CD14-positive monocyte (primary cell): ENCODE measurements around the gene FBN2. TPM values are rescaled to one million over a fixed set of nuclear protein-coding genes. Genes with fewer than 3 reads are reported as not detected.

Experiments
- DNase-seq, 3 donors: peaks; one replicate each; pipeline ENCODE4 v3.0.0-alpha.2; 2011 to 2022
- H2AFZ ChIP-seq: 2 replicates; pipeline ENCODE4 v1.6.0; 2012; ENCODE audit warnings: mild to moderate bottlenecking, low read depth, low read length, inconsistent platforms; ENCODE audit not compliant: insufficient read depth, poor library complexity, severe bottlenecking
- H3K27ac ChIP-seq, 2 donors: 1 replicate in 1 of 2; 2 replicates in 1 of 2; pipeline ENCODE4 v1.5.1; 2012 to 2013; ENCODE audit warnings: low read length in 2 of 2, control low read depth in 1 of 2, inconsistent platforms in 1 of 2, low read depth in 1 of 2, mild to moderate bottlenecking in 1 of 2
- H3K27me3 ChIP-seq, 2 donors: one replicate each; pipeline versions ENCODE4 v1.6.0 to v1.6.1; 2011 to 2013; ENCODE audit warnings: low read length in 2 of 2; ENCODE audit not compliant: control insufficient read depth in 2 of 2, insufficient read depth in 2 of 2
- H3K36me3 ChIP-seq, 2 donors: replicated peaks in 1 of 2; 1 replicate in 1 of 2; 2 replicates in 1 of 2; pipeline versions ENCODE4 v1.5.1 to v1.6.1; 2012 to 2013; ENCODE audit warnings: low read length in 2 of 2, control low read depth in 1 of 2, inconsistent platforms in 1 of 2, mild to moderate bottlenecking in 1 of 2; ENCODE audit not compliant: insufficient read depth in 2 of 2, control insufficient read depth in 1 of 2
- H3K4me1 ChIP-seq, 2 donors: 1 replicate in 1 of 2; 2 replicates in 1 of 2; pipeline versions ENCODE4 v1.5.1 to v1.6.1; 2012 to 2013; ENCODE audit warnings: low read length in 2 of 2, control low read depth in 1 of 2, inconsistent platforms in 1 of 2, mild to moderate bottlenecking in 1 of 2, moderate library complexity in 1 of 2; ENCODE audit not compliant: insufficient read depth in 2 of 2, control insufficient read depth in 1 of 2
- H3K4me2 ChIP-seq: replicated peaks from 2 replicates; pipeline ENCODE3; 2012; ENCODE audit warnings: low read length, moderate library complexity, mild to moderate bottlenecking; ENCODE audit not compliant: poor library complexity, severe bottlenecking; ENCODE audit errors: extremely low read depth
- H3K4me3 ChIP-seq, 3 experiments: fragments of 200-600 bp in 1 of 3; sonication (generic) in 1 of 3; replicated peaks in 1 of 3; 1 replicate in 2 of 3; 2 replicates in 1 of 3; pipeline ENCODE4 v1.5.1; 2011 to 2013; ENCODE audit warnings: low read length in 3 of 3, mild to moderate bottlenecking in 3 of 3, control low read depth in 2 of 3, low read depth in 2 of 3, inconsistent platforms in 1 of 3, moderate library complexity in 1 of 3
- H3K79me2 ChIP-seq: 2 replicates; pipeline ENCODE4 v1.6.0; 2012; ENCODE audit warnings: mild to moderate bottlenecking, control low read depth, inconsistent platforms, low read length, moderate library complexity; ENCODE audit not compliant: insufficient read depth
- H3K9ac ChIP-seq: 2 replicates; pipeline ENCODE4 v1.6.0; 2017; ENCODE audit warnings: low read length, mild to moderate bottlenecking; ENCODE audit not compliant: insufficient read depth, poor library complexity, severe bottlenecking
- H3K9me3 ChIP-seq, 2 donors: replicated peaks in 1 of 2; 1 replicate in 1 of 2; 2 replicates in 1 of 2; pipeline versions ENCODE4 v1.5.1 to v1.6.1; 2012 to 2013; ENCODE audit warnings: low read length in 2 of 2, control low read depth in 1 of 2; ENCODE audit not compliant: control insufficient read depth in 1 of 2, insufficient read depth in 1 of 2
- H4K20me1 ChIP-seq: 2 replicates; pipeline ENCODE4 v1.6.0; 2012; ENCODE audit warnings: mild to moderate bottlenecking, low read length, control low read depth, moderate library complexity; ENCODE audit not compliant: insufficient read depth
- H3K27ac Mint-ChIP-seq, 7 donors: one replicate each; pipeline ENCODE4 v1.8.0; 2020; ENCODE audit warnings: mild to moderate bottlenecking in 7 of 7, mixed read lengths in 7 of 7, moderate library complexity in 6 of 7, inconsistent platforms in 2 of 7
- H3K27me3 Mint-ChIP-seq, 3 donors: one replicate each; pipeline ENCODE4 v1.8.0; 2021 to 2022; ENCODE audit warnings: low read depth in 3 of 3, mild to moderate bottlenecking in 3 of 3, mixed read lengths in 3 of 3, moderate library complexity in 3 of 3, inconsistent platforms in 1 of 3
- H3K36me3 Mint-ChIP-seq, 2 donors: one replicate each; pipeline ENCODE4 v1.8.0; 2020; ENCODE audit warnings: mixed read lengths in 2 of 2, inconsistent platforms in 1 of 2, mild to moderate bottlenecking in 1 of 2
- H3K4me1 Mint-ChIP-seq: one replicate; pipeline ENCODE4 v1.8.0; 2020; ENCODE audit warnings: mild to moderate bottlenecking, mixed read lengths
- H3K4me3 Mint-ChIP-seq, 2 donors: one replicate each; pipeline ENCODE4 v1.8.0; 2020; ENCODE audit warnings: mild to moderate bottlenecking in 2 of 2, mixed read lengths in 2 of 2, moderate library complexity in 1 of 2
- H3K9me3 Mint-ChIP-seq, 7 donors: one replicate each; pipeline ENCODE4 v1.8.0; 2020 to 2022; ENCODE audit warnings: mixed read lengths in 7 of 7, mild to moderate bottlenecking in 6 of 7, moderate library complexity in 6 of 7, inconsistent platforms in 2 of 7
- WGBS: methylation state at CpG from one replicate; pipeline ENCODE4 v1.1.5; 2013; ENCODE audit warnings: missing lambda C conversion rate; ENCODE audit not compliant: insufficient coverage; 5-methylcytosine and 5-hydroxymethylcytosine counted together
- intact Hi-C, 2 donors: fragments of 100-400 bp; cut with micrococcal nuclease; formaldehyde crosslinking; loops; one replicate each; pipeline versions ENCODE4 v1.15.0 to v1.15.1; 2023
- polyA plus RNA-seq, 3 donors: library from polyadenylated mRNA; depleted of rRNA in 1 of 3; unstranded in 2 of 3; stranded (reverse) in 1 of 3; fragments of 300-500 nt in 2 of 3; fragments of >200 nt in 1 of 3; fragmentation: Illumina TruSeq in 2 of 3; gene quantifications; 1 replicate in 2 of 3; 2 replicates in 1 of 3; pipeline ENCODE4 v1.2.3, GENCODE V29; 2012 to 2021
- TF ChIP-seq, protein P1 (sequence below): fragments of 200-600 bp; IDR thresholded peaks from one replicate; pipeline ENCODE4 v1.8.0; 2022; ENCODE audit warnings: antibody characterized with exemption, mild to moderate bottlenecking

Gene FBN2
- polyA plus RNA-seq, 3 donors: 0.85 to 19.3 (median 4.2) TPM

- Mint-ChIP-seq H3K9me3 (peaks cover 4 to 20% (median 5%) of the 10 kb centered on the region in 7 donors), H3K4me1 (no peaks in the 10 kb centered on the region), H3K27me3 (peaks cover 0 to 4% (median 1%) of the 10 kb centered on the region in 3 donors), H3K4me3 (no peak overlapping the region), H3K36me3 (no peaks in the 10 kb centered on the region), H3K27ac (no peak overlapping the region)
- no CpG with 5 or more reads among the region's 2 CpGs for WGBS
- no peaks in the 10 kb centered on the region for H3K79me2 ChIP-seq
- H4K20me1 ChIP-seq: no peaks in the 10 kb centered on the region
- intact Hi-C loops: no loop called here
- H2AFZ ChIP-seq: no peak overlapping the region
- TF ChIP-seq, protein P1, sequence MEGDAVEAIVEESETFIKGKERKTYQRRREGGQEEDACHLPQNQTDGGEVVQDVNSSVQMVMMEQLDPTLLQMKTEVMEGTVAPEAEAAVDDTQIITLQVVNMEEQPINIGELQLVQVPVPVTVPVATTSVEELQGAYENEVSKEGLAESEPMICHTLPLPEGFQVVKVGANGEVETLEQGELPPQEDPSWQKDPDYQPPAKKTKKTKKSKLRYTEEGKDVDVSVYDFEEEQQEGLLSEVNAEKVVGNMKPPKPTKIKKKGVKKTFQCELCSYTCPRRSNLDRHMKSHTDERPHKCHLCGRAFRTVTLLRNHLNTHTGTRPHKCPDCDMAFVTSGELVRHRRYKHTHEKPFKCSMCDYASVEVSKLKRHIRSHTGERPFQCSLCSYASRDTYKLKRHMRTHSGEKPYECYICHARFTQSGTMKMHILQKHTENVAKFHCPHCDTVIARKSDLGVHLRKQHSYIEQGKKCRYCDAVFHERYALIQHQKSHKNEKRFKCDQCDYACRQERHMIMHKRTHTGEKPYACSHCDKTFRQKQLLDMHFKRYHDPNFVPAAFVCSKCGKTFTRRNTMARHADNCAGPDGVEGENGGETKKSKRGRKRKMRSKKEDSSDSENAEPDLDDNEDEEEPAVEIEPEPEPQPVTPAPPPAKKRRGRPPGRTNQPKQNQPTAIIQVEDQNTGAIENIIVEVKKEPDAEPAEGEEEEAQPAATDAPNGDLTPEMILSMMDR: no peak
- no peak overlapping the region for H3K4me2 ChIP-seq
- no peaks in the 10 kb centered on the region for H3K9me3 ChIP-seq
- H3K27ac ChIP-seq: no peak overlapping the region
- DNase-seq: no peak
- no peaks in the 10 kb centered on the region for H3K27me3 ChIP-seq
- no peaks in the 10 kb centered on the region for H3K36me3 ChIP-seq
- no peak overlapping the region for H3K9ac ChIP-seq
- H3K4me3 ChIP-seq: no peak overlapping the region
- H3K4me1 ChIP-seq: no peaks in the 10 kb centered on the region
Observed at GRCh38 chr5:128241051-128241695, 296.9 kb downstream of the FBN2 start.

DNA sequence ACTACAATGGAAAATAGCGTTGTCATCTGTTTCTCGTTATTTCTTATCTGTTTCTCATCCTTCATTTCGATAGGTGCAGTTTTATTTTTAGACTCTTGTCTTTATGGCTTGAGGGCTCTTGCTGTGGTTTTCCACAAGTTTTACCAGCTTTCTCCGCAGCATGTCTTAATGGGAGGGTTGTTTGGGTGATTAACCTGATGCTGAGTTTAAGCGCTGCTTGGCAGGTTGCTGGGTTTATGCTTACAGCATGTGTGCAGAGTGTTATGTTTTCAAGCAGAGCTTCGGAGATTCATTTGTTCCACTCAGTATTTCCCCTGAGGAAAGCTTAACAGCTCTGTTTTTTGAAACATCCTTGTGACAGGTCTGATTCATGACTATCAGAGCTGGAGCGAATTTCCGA, 300.5 kb downstream of the FBN2 start:
- H3K4me3 Mint-ChIP-seq: no peak overlapping the region
- Histone ChIP-seq H3K36me3 (no peaks in the 10 kb centered on the region), H3K4me2 (no peak overlapping the region), H3K9ac (no peak overlapping the region), H3K27ac (no peak overlapping the region), H3K27me3 (no peaks in the 10 kb centered on the region), H3K4me1 (no peaks in the 10 kb centered on the region), H4K20me1 (no peaks in the 10 kb centered on the region), H3K9me3 (peaks cover 0 to 3% of the 10 kb centered on the region in 2 donors), H3K4me3 (no peak overlapping the region), H2AFZ (no peak overlapping the region), H3K79me2 (no peaks in the 10 kb centered on the region)
- no peaks in the 10 kb centered on the region for H3K36me3 Mint-ChIP-seq
- no peak overlapping the region for H3K27ac Mint-ChIP-seq
- peaks cover 2 to 18% (median 7%) of the 10 kb centered on the region in 7 donors for H3K9me3 Mint-ChIP-seq
- intact Hi-C loops: no loop called here
- TF ChIP-seq, protein P1: no peak
- H3K4me1 Mint-ChIP-seq: no peaks in the 10 kb centered on the region
- DNase-seq: no peak
- WGBS: 81% methylated on average over 4 of the region's 8 CpGs
- peaks cover 0 to 4% (median 3%) of the 10 kb centered on the region in 3 donors for H3K27me3 Mint-ChIP-seq
